ENCODE results near the gene MUC21. TPM values are rescaled to one million over a fixed set of nuclear protein-coding genes. Genes with fewer than 3 reads are reported as not detected.
"Not testable (repeated sequence)": the region's sequence is repeated elsewhere in the genome, so short reads cannot be mapped to it uniquely, and the experiment has no call there.

MUC21 gene
- total RNA-seq, 1 experiment from 2014 or later = not detected

- Histone ChIP-seq H3K27me3 (ENCODE audit: control insufficient read depth, insufficient read depth, low read length) (peaks cover 12% of the 10 kb centered on the region), H3K36me3 (replicated peaks; ENCODE audit: control insufficient read depth, insufficient read depth, low read length) (no peaks in the 10 kb centered on the region), H3K4me3 (ENCODE audit: insufficient read depth, low read depth, low read length) (no peak overlapping the region)
- no peak for DNase-seq
Observed at GRCh38 chr6:30957716-30958115, 25.8 kb upstream of the MUC21 start.

- no peak overlapping the region for H3K4me3 ChIP-seq (ENCODE audit: insufficient read depth, low read depth, low read length)
- H3K27me3 ChIP-seq (ENCODE audit: control insufficient read depth, insufficient read depth, low read length) = peaks cover 3% of the 10 kb centered on the region
- DNase-seq = no peak
- H3K36me3 ChIP-seq (replicated peaks; ENCODE audit: control insufficient read depth, insufficient read depth, low read length) = no peaks in the 10 kb centered on the region
Observed at GRCh38 chr6:30960907-30961673, 22.4 kb upstream of the MUC21 start.

GRCh38 chr6:30962716-30963115 lies 20.8 kb upstream of the MUC21 start:
- Histone ChIP-seq H3K27me3 (ENCODE audit: control insufficient read depth, insufficient read depth, low read length) (no peaks in the 10 kb centered on the region), H3K4me3 (ENCODE audit: insufficient read depth, low read depth, low read length) (no peak overlapping the region), H3K36me3 (replicated peaks; ENCODE audit: control insufficient read depth, insufficient read depth, low read length) (no peaks in the 10 kb centered on the region)
- DNase-seq = no peak

- Histone ChIP-seq H3K4me3 (ENCODE audit: insufficient read depth, low read depth, low read length) (no peak overlapping the region), H3K27me3 (ENCODE audit: control insufficient read depth, insufficient read depth, low read length) (no peaks in the 10 kb centered on the region), H3K36me3 (replicated peaks; ENCODE audit: control insufficient read depth, insufficient read depth, low read length) (no peaks in the 10 kb centered on the region)
- DNase-seq = no peak
Observed at GRCh38 chr6:30963641-30964040, 19.9 kb upstream of the MUC21 start.

GRCh38 chr6:30964075-30964474 lies 19.4 kb upstream of the MUC21 start:
- no peaks in the 10 kb centered on the region for H3K36me3 ChIP-seq (replicated peaks; ENCODE audit: control insufficient read depth, insufficient read depth, low read length)

GRCh38 chr6:30965140-30965601 lies 18.3 kb upstream of the MUC21 start:
- Histone ChIP-seq H3K4me3 (ENCODE audit: insufficient read depth, low read depth, low read length) (no peak overlapping the region), H3K36me3 (replicated peaks; ENCODE audit: control insufficient read depth, insufficient read depth, low read length) (no peaks in the 10 kb centered on the region)

More at GRCh38 chr6:30964075-30964474, 19.4 kb upstream of the MUC21 start:
- no peak for DNase-seq
- H3K4me3 ChIP-seq (ENCODE audit: insufficient read depth, low read depth, low read length) = no peak overlapping the region
- H3K27me3 ChIP-seq (ENCODE audit: control insufficient read depth, insufficient read depth, low read length) = no peaks in the 10 kb centered on the region

GRCh38 chr6:30966154-30966553 lies 17.4 kb upstream of the MUC21 start:
- DNase-seq = no peak

More at GRCh38 chr6:30965140-30965601, 18.3 kb upstream of the MUC21 start:
- no peak for DNase-seq
- no peaks in the 10 kb centered on the region for H3K27me3 ChIP-seq (ENCODE audit: control insufficient read depth, insufficient read depth, low read length)

GRCh38 chr6:30969171-30969570 lies 14.3 kb upstream of the MUC21 start:
- H3K27me3 ChIP-seq (ENCODE audit: control insufficient read depth, insufficient read depth, low read length) = not testable (repeated sequence)

More at GRCh38 chr6:30966154-30966553, 17.4 kb upstream of the MUC21 start:
- Histone ChIP-seq H3K4me3 (ENCODE audit: insufficient read depth, low read depth, low read length) (no peak overlapping the region), H3K36me3 (replicated peaks; ENCODE audit: control insufficient read depth, insufficient read depth, low read length) (no peaks in the 10 kb centered on the region), H3K27me3 (ENCODE audit: control insufficient read depth, insufficient read depth, low read length) (no peaks in the 10 kb centered on the region)

GRCh38 chr6:30970946-30971345 lies 12.6 kb upstream of the MUC21 start:
- DNase-seq = no peak
- Histone ChIP-seq H3K27me3 (ENCODE audit: control insufficient read depth, insufficient read depth, low read length) (no peaks in the 10 kb centered on the region), H3K36me3 (replicated peaks; ENCODE audit: control insufficient read depth, insufficient read depth, low read length) (no peaks in the 10 kb centered on the region), H3K4me3 (ENCODE audit: insufficient read depth, low read depth, low read length) (no peak overlapping the region)

More at GRCh38 chr6:30969171-30969570, 14.3 kb upstream of the MUC21 start:
- H3K36me3 ChIP-seq (replicated peaks; ENCODE audit: control insufficient read depth, insufficient read depth, low read length); DNase-seq; H3K4me3 ChIP-seq (ENCODE audit: insufficient read depth, low read depth, low read length): not testable (repeated sequence)

- no peak overlapping the region for H3K4me3 ChIP-seq (ENCODE audit: insufficient read depth, low read depth, low read length)
- H3K27me3 ChIP-seq (ENCODE audit: control insufficient read depth, insufficient read depth, low read length) = no peaks in the 10 kb centered on the region
- H3K36me3 ChIP-seq (replicated peaks; ENCODE audit: control insufficient read depth, insufficient read depth, low read length) = no peaks in the 10 kb centered on the region
- DNase-seq = no peak
Observed at GRCh38 chr6:30972816-30973215, 10.7 kb upstream of the MUC21 start.

- Histone ChIP-seq H3K4me3 (ENCODE audit: insufficient read depth, low read depth, low read length) (no peak overlapping the region), H3K27me3 (ENCODE audit: control insufficient read depth, insufficient read depth, low read length) (no peaks in the 10 kb centered on the region), H3K36me3 (replicated peaks; ENCODE audit: control insufficient read depth, insufficient read depth, low read length) (no peaks in the 10 kb centered on the region)
- no peak for DNase-seq
Observed at GRCh38 chr6:30974490-30975252, 8.8 kb upstream of the MUC21 start.

- Histone ChIP-seq H3K27me3 (ENCODE audit: control insufficient read depth, insufficient read depth, low read length) (no peaks in the 10 kb centered on the region), H3K36me3 (replicated peaks; ENCODE audit: control insufficient read depth, insufficient read depth, low read length) (no peaks in the 10 kb centered on the region), H3K4me3 (ENCODE audit: insufficient read depth, low read depth, low read length) (no peak overlapping the region)
- DNase-seq = no peak
Observed at GRCh38 chr6:30979141-30979540, 4.4 kb upstream of the MUC21 start.

GRCh38 chr6:30979690-30980089 lies 3.8 kb upstream of the MUC21 start:
- no peak for DNase-seq
- no peaks in the 10 kb centered on the region for H3K27me3 ChIP-seq (ENCODE audit: control insufficient read depth, insufficient read depth, low read length)
- no peaks in the 10 kb centered on the region for H3K36me3 ChIP-seq (replicated peaks; ENCODE audit: control insufficient read depth, insufficient read depth, low read length)
- no peak overlapping the region for H3K4me3 ChIP-seq (ENCODE audit: insufficient read depth, low read depth, low read length)

- Histone ChIP-seq H3K36me3 (replicated peaks; ENCODE audit: control insufficient read depth, insufficient read depth, low read length) (no peaks in the 10 kb centered on the region), H3K27me3 (ENCODE audit: control insufficient read depth, insufficient read depth, low read length) (no peaks in the 10 kb centered on the region), H3K4me3 (ENCODE audit: insufficient read depth, low read depth, low read length) (peak overlapping the region; percentile 3; the same call in 1 of the 2 replicates)
- DNase-seq = peak; percentile 72
Observed at GRCh38 chr6:30981942-30982772, 1.4 kb upstream of the MUC21 start.

Data from H7 (cell line).